GM12872 (cell line): ENCODE results near the gene GJA5.

Source experiments
- CTCF ChIP-seq: IDR thresholded peaks from 3 replicates; pipeline ENCODE4 v1.5.1; 2011; ENCODE audit warnings: low read depth, mild to moderate bottlenecking, low read length, moderate library complexity; ENCODE audit not compliant: insufficient read depth

Gene GJA5

DNA sequence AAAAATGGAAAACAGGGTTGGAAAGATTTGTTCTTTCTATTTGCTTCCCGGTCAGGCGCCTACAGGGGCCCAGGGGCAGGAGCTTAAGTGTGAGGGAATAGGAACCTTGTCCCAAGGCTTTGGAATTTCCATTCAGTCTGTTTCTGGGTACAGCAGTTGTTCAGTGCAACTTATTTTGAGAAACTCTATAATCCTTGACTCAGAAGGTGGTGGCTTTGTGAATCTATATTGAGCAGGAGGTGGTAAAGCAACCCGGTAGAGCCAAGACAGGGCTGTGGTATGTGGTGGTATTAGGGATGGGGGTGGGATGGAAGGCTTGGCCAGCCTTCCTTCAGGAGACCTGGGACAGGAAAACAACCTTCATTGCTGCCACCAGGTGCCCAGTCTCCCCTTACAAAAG lies 20.0 kb downstream of the GJA5 start:
- TF ChIP-seq CTCF: no peak

DNA sequence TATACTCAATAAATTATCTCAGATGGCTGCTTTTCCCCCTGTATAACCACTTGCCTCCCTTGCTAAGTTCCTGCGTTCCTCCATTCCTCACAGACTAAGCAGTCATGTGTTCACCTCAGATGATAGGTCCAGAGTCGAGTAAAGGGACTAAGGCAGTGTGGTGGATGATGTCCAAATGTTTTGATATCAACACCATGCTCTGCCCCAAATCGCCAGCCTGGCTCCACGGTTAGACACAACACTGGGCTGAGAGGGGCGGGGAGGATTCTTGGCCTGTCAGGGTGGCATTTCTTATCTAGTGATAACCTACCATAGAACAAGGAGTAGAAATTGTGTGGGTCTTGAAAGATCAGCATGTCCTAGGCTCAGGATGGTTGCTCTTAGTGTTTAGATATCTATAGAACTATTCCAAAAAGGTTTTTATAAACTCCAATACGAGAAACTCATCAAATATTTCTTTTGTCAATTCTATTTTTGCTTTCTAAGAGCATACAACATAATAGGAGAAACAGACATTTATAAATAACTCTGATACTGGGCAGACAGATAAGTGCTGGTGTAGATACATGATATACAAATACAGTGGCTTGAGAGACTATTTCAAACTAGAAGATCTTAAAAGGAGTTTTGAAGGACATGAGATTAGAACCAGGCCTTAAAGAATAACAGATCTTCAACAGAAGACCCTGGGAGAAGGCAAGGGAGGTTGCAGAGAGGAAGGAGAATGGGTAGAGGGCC lies 21.5 kb downstream of the GJA5 start:
- TF ChIP-seq CTCF: no peak

GRCh38 chr1:147738129-147738528 lies 22.3 kb downstream of the GJA5 start:
- TF ChIP-seq CTCF: no peak

- TF ChIP-seq CTCF: no peak
Measured at GRCh38 chr1:147736883-147737282, 23.5 kb downstream of the GJA5 start.

DNA sequence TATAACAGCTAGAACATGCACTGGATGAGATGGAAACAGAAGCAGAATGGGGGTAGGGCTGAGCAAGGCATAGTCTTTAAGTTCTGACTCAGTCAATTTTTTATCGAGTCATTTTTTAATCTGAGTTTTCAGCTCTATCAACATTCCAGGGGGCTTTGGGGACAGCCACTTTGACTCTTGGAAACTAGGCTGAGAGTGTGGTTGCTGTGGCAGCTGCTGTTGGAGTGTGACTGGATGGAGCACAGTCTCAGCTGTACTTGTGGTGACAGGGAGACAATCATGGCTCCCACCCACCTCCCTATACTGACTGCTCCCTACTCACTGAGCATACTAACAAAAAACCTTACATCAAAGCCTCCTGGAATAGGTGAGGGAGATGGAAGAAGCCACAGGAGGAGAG lies 25.0 kb downstream of the GJA5 start:
- no peak for TF ChIP-seq CTCF

GRCh38 chr1:147729315-147729714 lies 31.1 kb downstream of the GJA5 start:
- TF ChIP-seq CTCF: no peak

GRCh38 chr1:147726168-147726567 lies 34.2 kb downstream of the GJA5 start:
- TF ChIP-seq CTCF: no peak
